Bronchial epithelial cell (primary cell): ENCODE results near the gene FARS2. TPM values are rescaled to one million over a fixed set of nuclear protein-coding genes. Genes with fewer than 3 reads are reported as not detected.

ENCODE experiments used
- DNase-seq: peaks from one replicate; pipeline ENCODE4 v3.0.0-alpha.2; 2010; ENCODE audit warnings: low read depth
- FAIRE-seq: peaks from 2 replicates; lab custom pipeline; 2011; peaks lifted over from hg19 to GRCh38; lab: Jason Lieb, UNC
- H3K27me3 ChIP-seq: 2 replicates; pipeline ENCODE4 v1.5.1; 2011; ENCODE audit warnings: low read length; ENCODE audit not compliant: control insufficient read depth, insufficient read depth
- H3K36me3 ChIP-seq: 2 replicates; pipeline ENCODE4 v1.5.1; 2011; ENCODE audit warnings: low read length; ENCODE audit not compliant: control insufficient read depth, insufficient read depth
- H3K4me3 ChIP-seq: 2 replicates; pipeline ENCODE4 v1.5.1; 2011; ENCODE audit warnings: mild to moderate bottlenecking, low read depth, low read length, control low read depth
- total RNA-seq: library from RNA; depleted of rRNA; stranded (reverse); fragments of >200 nt; gene quantifications from 2 replicates; pipeline ENCODE4 v1.2.1, GENCODE V29; 2014
- TF ChIP-seq, protein P1 (sequence below): IDR thresholded peaks from 2 replicates; pipeline ENCODE4 v1.5.1; 2011; ENCODE audit warnings: mild to moderate bottlenecking, moderate library complexity, low read length, control low read depth, inconsistent platforms; ENCODE audit not compliant: insufficient read depth, severe bottlenecking

FARS2 gene
- total RNA-seq, 1 donor from 2014 or later = 27.4 TPM

DNA sequence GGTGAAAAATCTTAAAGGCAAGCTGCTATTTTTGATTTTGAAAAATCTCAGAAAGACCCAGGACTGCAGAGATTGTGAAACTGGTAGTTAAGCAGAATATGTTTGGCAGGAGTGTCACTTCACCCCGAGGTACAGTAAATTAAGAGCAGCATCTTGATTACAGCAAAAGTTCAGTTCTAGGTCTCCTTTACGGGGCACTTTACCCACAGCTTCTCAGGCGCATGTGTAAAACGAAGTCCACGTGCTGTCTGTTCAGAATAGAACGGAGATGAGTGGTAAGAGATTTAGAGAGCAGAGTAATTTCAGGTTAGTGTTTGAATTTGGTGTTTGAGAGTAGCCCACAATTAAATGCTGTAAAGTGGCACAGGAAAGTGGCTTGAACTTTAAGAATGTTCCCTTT is 84.0 kb downstream of the FARS2 start:
- TF ChIP-seq, protein P1, sequence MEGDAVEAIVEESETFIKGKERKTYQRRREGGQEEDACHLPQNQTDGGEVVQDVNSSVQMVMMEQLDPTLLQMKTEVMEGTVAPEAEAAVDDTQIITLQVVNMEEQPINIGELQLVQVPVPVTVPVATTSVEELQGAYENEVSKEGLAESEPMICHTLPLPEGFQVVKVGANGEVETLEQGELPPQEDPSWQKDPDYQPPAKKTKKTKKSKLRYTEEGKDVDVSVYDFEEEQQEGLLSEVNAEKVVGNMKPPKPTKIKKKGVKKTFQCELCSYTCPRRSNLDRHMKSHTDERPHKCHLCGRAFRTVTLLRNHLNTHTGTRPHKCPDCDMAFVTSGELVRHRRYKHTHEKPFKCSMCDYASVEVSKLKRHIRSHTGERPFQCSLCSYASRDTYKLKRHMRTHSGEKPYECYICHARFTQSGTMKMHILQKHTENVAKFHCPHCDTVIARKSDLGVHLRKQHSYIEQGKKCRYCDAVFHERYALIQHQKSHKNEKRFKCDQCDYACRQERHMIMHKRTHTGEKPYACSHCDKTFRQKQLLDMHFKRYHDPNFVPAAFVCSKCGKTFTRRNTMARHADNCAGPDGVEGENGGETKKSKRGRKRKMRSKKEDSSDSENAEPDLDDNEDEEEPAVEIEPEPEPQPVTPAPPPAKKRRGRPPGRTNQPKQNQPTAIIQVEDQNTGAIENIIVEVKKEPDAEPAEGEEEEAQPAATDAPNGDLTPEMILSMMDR = no peak
- FAIRE-seq = no peak
- no peak for DNase-seq
- H3K27me3 ChIP-seq = no peaks in the 10 kb centered on the region
- H3K4me3 ChIP-seq = no peak overlapping the region
- H3K36me3 ChIP-seq = no peaks in the 10 kb centered on the region

- DNase-seq = peak; percentile 11
- Histone ChIP-seq H3K27me3 (no peaks in the 10 kb centered on the region), H3K36me3 (no peaks in the 10 kb centered on the region), H3K4me3 (no peak overlapping the region)
- TF ChIP-seq, protein P1 = no peak
- FAIRE-seq = no peak
These were observed 90.4 kb downstream of the FARS2 start for GRCh38 chr6:5351552-5352210.

- Histone ChIP-seq H3K36me3 (no peaks in the 10 kb centered on the region), H3K4me3 (no peak overlapping the region), H3K27me3 (no peaks in the 10 kb centered on the region)
- no peak for FAIRE-seq
- DNase-seq = no peak
- TF ChIP-seq, protein P1 = no peak
These were observed 92.7 kb downstream of the FARS2 start for GRCh38 chr6:5353971-5354370.

- no peaks in the 10 kb centered on the region for H3K36me3 ChIP-seq
- H3K4me3 ChIP-seq = no peak overlapping the region
- TF ChIP-seq, protein P1 = no peak
- H3K27me3 ChIP-seq = no peaks in the 10 kb centered on the region
- FAIRE-seq (no peak), DNase-seq (no peak)
These were observed 96.2 kb downstream of the FARS2 start for GRCh38 chr6:5357486-5357885.

- no peaks in the 10 kb centered on the region for H3K36me3 ChIP-seq
- DNase-seq = no peak
- TF ChIP-seq, protein P1 = no peak
- no peak for FAIRE-seq
- H3K4me3 ChIP-seq = no peak overlapping the region
- H3K27me3 ChIP-seq = no peaks in the 10 kb centered on the region
These were observed 98.1 kb downstream of the FARS2 start for GRCh38 chr6:5359417-5359816.

GRCh38 chr6:5361396-5361795 is 100.1 kb downstream of the FARS2 start:
- DNase-seq (peak; percentile 47), FAIRE-seq (no peak)
- Histone ChIP-seq H3K4me3 (no peak overlapping the region), H3K36me3 (no peaks in the 10 kb centered on the region), H3K27me3 (no peaks in the 10 kb centered on the region)
- TF ChIP-seq, protein P1 = no peak
